ENCODE data around the gene ISG15.

Gene ISG15

DNA sequence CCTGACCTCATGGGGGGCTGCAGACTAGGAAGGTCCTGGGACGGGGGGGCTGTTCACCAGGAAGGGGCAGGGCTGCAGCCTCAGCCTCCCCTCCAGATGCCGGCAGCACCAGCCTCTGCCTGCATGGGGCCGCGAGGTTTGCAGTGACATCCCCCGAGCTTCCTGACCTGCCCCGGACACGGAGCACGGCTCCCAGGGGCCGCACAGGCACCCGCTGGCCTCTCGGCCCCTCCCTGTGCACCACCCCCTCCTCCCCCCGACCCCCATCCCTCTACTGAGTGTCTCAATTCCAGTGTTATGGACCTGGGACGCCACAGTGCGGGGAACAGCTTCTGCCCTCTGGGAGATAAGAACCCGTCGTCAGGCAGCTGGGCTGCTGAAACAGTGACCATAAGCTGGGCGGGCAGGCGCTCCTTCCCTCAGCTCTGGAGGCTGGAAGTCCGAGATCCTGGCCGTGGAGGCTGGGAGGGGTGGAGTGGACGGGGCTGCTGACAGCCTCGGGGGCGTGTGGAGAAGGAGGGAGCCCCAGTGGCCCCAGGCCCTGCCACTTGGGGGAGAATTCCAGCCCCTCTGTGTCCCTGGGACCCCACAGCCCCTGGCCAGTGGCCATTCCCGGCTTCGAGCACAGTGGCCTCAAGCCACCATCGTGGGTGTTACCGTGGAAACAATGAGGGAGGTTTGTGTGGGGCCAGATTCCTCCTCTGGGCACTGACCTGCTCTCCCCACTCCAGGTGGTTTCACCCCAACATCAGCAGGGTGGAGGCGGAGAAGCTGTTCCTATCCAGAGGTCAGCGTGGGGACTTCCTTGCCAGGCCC is 49.3 kb downstream of the ISG15 start:
- TF ChIP-seq, protein P1, sequence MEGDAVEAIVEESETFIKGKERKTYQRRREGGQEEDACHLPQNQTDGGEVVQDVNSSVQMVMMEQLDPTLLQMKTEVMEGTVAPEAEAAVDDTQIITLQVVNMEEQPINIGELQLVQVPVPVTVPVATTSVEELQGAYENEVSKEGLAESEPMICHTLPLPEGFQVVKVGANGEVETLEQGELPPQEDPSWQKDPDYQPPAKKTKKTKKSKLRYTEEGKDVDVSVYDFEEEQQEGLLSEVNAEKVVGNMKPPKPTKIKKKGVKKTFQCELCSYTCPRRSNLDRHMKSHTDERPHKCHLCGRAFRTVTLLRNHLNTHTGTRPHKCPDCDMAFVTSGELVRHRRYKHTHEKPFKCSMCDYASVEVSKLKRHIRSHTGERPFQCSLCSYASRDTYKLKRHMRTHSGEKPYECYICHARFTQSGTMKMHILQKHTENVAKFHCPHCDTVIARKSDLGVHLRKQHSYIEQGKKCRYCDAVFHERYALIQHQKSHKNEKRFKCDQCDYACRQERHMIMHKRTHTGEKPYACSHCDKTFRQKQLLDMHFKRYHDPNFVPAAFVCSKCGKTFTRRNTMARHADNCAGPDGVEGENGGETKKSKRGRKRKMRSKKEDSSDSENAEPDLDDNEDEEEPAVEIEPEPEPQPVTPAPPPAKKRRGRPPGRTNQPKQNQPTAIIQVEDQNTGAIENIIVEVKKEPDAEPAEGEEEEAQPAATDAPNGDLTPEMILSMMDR (IDR thresholded peaks at IDR 0.05; ENCODE audit: control insufficient read depth, extremely low read depth, insufficient read depth): no peak
- H3K4me3 ChIP-seq (ENCODE audit: low read depth, low read length): no peak overlapping the region
- no peak for DNase-seq (ENCODE audit: low read depth)

- DNase-seq (ENCODE audit: low read depth): no peak
- no peak overlapping the region for H3K4me3 ChIP-seq (ENCODE audit: low read depth, low read length)
- TF ChIP-seq, protein P1 (IDR thresholded peaks at IDR 0.05; ENCODE audit: control insufficient read depth, extremely low read depth, insufficient read depth): no peak
These were observed 50.1 kb downstream of the ISG15 start for GRCh38 chr1:1063261-1063944.

All from LNCaP clone FGC (cell line).